SK-N-SH treated with all-trans-retinoic acid at 6 μM for 48 hours (cell line): Measurements from ENCODE around the gene CRYAA.

ENCODE experiments used
- ATAC-seq: fragments of 200-7000 bp; cut with Tn5 transposase; 3 replicates; pipeline ENCODE4 v1.9.1; 2020; ENCODE audit warnings: mild to moderate bottlenecking, moderate library complexity
- ARNTL ChIP-seq: fragments of 450-650 bp; formaldehyde crosslinking; IDR thresholded peaks from 2 replicates; pipeline ENCODE4 v1.5.0; 2020; ENCODE audit warnings: low read depth, mild to moderate bottlenecking, moderate library complexity, borderline replicate concordance
- BACH2 ChIP-seq: fragments of 250-450 bp; sonication (Bioruptor Pico); IDR thresholded peaks from 2 replicates; pipeline ENCODE4 v1.9.0; 2021; ENCODE audit warnings: mild to moderate bottlenecking, borderline replicate concordance
- CREB5 ChIP-seq: fragments of 250-450 bp; sonication (Bioruptor Pico); IDR thresholded peaks from 2 replicates; pipeline ENCODE4 v1.5.1; 2020; ENCODE audit warnings: low read depth, mild to moderate bottlenecking, moderate library complexity
- CSDC2 ChIP-seq: fragments of 250-450 bp; sonication (Bioruptor Pico); IDR thresholded peaks from 2 replicates; pipeline ENCODE4 v1.5.0; 2020; ENCODE audit warnings: mild to moderate bottlenecking, moderate library complexity
- ESRRG ChIP-seq: fragments of 250-450 bp; sonication (Bioruptor Pico); IDR thresholded peaks from 2 replicates; pipeline ENCODE4 v1.6.1; 2021; ENCODE audit warnings: mild to moderate bottlenecking
- GLIS3 ChIP-seq: fragments of 250-450 bp; sonication (Bioruptor Pico); IDR thresholded peaks from 2 replicates; pipeline ENCODE4 v1.5.0; 2020; ENCODE audit warnings: mild to moderate bottlenecking, moderate library complexity
- ISL1 ChIP-seq: fragments of 250-450 bp; sonication (Bioruptor Pico); IDR thresholded peaks from 2 replicates; pipeline ENCODE4 v2.1.2; 2022; ENCODE audit warnings: mild to moderate bottlenecking, moderate library complexity
- OSR1 ChIP-seq: fragments of 250-450 bp; sonication (Bioruptor Pico); IDR thresholded peaks from 2 replicates; pipeline ENCODE4 v1.8.0; 2022; ENCODE audit warnings: moderate library complexity, mild to moderate bottlenecking, inconsistent platforms
- PATZ1 ChIP-seq: fragments of 250-450 bp; sonication (Bioruptor Pico); IDR thresholded peaks from 2 replicates; pipeline ENCODE4 v1.8.0; 2020; ENCODE audit warnings: mild to moderate bottlenecking, moderate library complexity, borderline replicate concordance
- POU6F1 ChIP-seq: fragments of 250-450 bp; sonication (Bioruptor Pico); IDR thresholded peaks from 2 replicates; pipeline ENCODE4 v1.8.0; 2021; ENCODE audit warnings: low read depth, mild to moderate bottlenecking, moderate library complexity, borderline replicate concordance
- SNAI2 ChIP-seq: fragments of 250-450 bp; sonication (Bioruptor Pico); IDR thresholded peaks from 2 replicates; pipeline ENCODE4 v1.5.0; 2020; ENCODE audit warnings: mild to moderate bottlenecking, moderate library complexity
- TCF4 ChIP-seq: fragments of 250-450 bp; sonication (Bioruptor Pico); IDR thresholded peaks from 2 replicates; pipeline ENCODE4 v1.8.0; 2021; ENCODE audit warnings: mild to moderate bottlenecking, moderate library complexity, borderline replicate concordance
- TOX ChIP-seq: fragments of 250-450 bp; sonication (Bioruptor Pico); IDR thresholded peaks from 2 replicates; pipeline ENCODE4 v1.8.0; 2021; ENCODE audit warnings: mild to moderate bottlenecking, moderate library complexity, borderline replicate concordance
- TSHZ2 ChIP-seq: fragments of 250-450 bp; sonication (Bioruptor Pico); IDR thresholded peaks from 2 replicates; pipeline ENCODE4 v1.5.0; 2020; ENCODE audit warnings: mild to moderate bottlenecking, moderate library complexity
- ZC3H10 ChIP-seq: fragments of 250-450 bp; sonication (Bioruptor Pico); IDR thresholded peaks from 2 replicates; pipeline ENCODE4 v1.5.1; 2021; ENCODE audit warnings: mild to moderate bottlenecking, moderate library complexity
- ZFP30 ChIP-seq: fragments of 450-650 bp; formaldehyde crosslinking; IDR thresholded peaks from 2 replicates; pipeline ENCODE4 v1.5.0; 2022; ENCODE audit warnings: mild to moderate bottlenecking, moderate library complexity
- ZNF565 ChIP-seq: fragments of 450-650 bp; formaldehyde crosslinking; conservative IDR thresholded peaks from 2 replicates; pipeline ENCODE4 v1.5.0; 2020; ENCODE audit warnings: low read depth, mild to moderate bottlenecking, moderate library complexity
- ZNF70 ChIP-seq: fragments of 450-650 bp; formaldehyde crosslinking; IDR thresholded peaks from 2 replicates; pipeline ENCODE4 v1.5.0; 2020; ENCODE audit warnings: mild to moderate bottlenecking, moderate library complexity

The CRYAA gene

GRCh38 chr21:43191521-43191920 is 22.7 kb downstream of the CRYAA start (continued):
- TF ChIP-seq ZC3H10 (CRISPR knock-in tag) (no peak), BACH2 (CRISPR knock-in tag) (no peak)

- ATAC-seq: no peak
- TF ChIP-seq TSHZ2 (no peak), SNAI2 (CRISPR knock-in tag) (no peak), ZNF70 (CRISPR knock-in tag) (no peak), ESRRG (CRISPR knock-in tag) (no peak), ZNF565 (no peak), BACH2 (CRISPR knock-in tag) (no peak), ARNTL (CRISPR knock-in tag) (no peak), TOX (no peak), POU6F1 (CRISPR knock-in tag) (no peak), ISL1 (CRISPR knock-in tag) (no peak), GLIS3 (CRISPR knock-in tag) (no peak), CREB5 (CRISPR knock-in tag) (no peak), CSDC2 (no peak), OSR1 (no peak), PATZ1 (CRISPR knock-in tag) (no peak)
- TF ChIP-seq, all 23 proteins: peak for 0
These were observed 23.2 kb downstream of the CRYAA start for GRCh38 chr21:43191971-43192370.

GRCh38 chr21:43192501-43193081 is 23.8 kb downstream of the CRYAA start:
- TF ChIP-seq TSHZ2: no peak
- TF ChIP-seq TCF4 (CRISPR knock-in tag): no peak
- TF ChIP-seq PATZ1 (CRISPR knock-in tag): no peak
- TF ChIP-seq ZFP30 (CRISPR knock-in tag): no peak
- TF ChIP-seq ISL1 (CRISPR knock-in tag): no peak
- TF ChIP-seq ZC3H10 (CRISPR knock-in tag): no peak
- no peak for ATAC-seq
